HepG2 (cell line): ENCODE measurements around the gene ACSL1. TPM values are rescaled to one million over a fixed set of nuclear protein-coding genes. Genes with fewer than 3 reads are reported as not detected.

ENCODE experiments used
- ATAC-seq: fragments of 200-7000 bp; cut with Tn5 transposase; 3 replicates; pipeline ENCODE4 v1.9.1; 2020; ENCODE audit warnings: mild to moderate bottlenecking, moderate library complexity
- BruUV-seq: library from RNA; stranded (reverse); fragments of 400-500 nt; replicated peaks from 2 replicates; lab custom pipeline; 2021; lab: Mats Ljungman, UMichigan
- CTCF ChIA-PET: fragments of 300-600 bp; formaldehyde crosslinking; extraction: SDS; loops from one replicate; lab custom pipeline; 2021; ENCODE audit warnings: low total read pairs, inconsistent platforms, low intra/inter-chr PET ratio; lab: Yijun Ruan, JAX
- POLR2A ChIA-PET: fragments of 350-600 bp; sonication (Branson Sonifier 250); formaldehyde crosslinking; loops from one replicate; lab custom pipeline; 2020; ENCODE audit warnings: antibody characterized with exemption, inconsistent platforms; lab: Yijun Ruan, JAX
- DNase-seq: peaks from one replicate; pipeline ENCODE4 v3.0.0-alpha.2; 2015; ENCODE audit warnings: low spot score
- FAIRE-seq: peaks from 3 replicates; lab custom pipeline; 2011; peaks lifted over from hg19 to GRCh38; lab: Jason Lieb, UNC
- H2AFZ ChIP-seq: one replicate; pipeline ENCODE4 v1.6.1; 2011; ENCODE audit warnings: low read length, inconsistent platforms
- H3K27ac ChIP-seq: fragments of 300-600 bp; 3 replicates; pipeline ENCODE4 v1.8.0; 2011; ENCODE audit warnings: mixed run types, mild to moderate bottlenecking, mixed read lengths, low read length, inconsistent platforms; ENCODE audit not compliant: insufficient read depth; ENCODE audit errors: extremely low read length
- H3K27me3 ChIP-seq, 2 experiments: fragments of 200-600 bp in 1 of 2; 2 replicates in 1 of 2; 3 replicates in 1 of 2; pipeline versions ENCODE4 v1.6.0 to v1.8.0; 2011; ENCODE audit warnings: low read length in 2 of 2, mild to moderate bottlenecking in 2 of 2, moderate library complexity in 2 of 2, inconsistent platforms in 1 of 2; ENCODE audit not compliant: insufficient read depth in 2 of 2, control insufficient read depth in 1 of 2
- H3K36me3 ChIP-seq, 2 experiments: fragments of 200-600 bp in 1 of 2; replicated peaks in 1 of 2; 2 replicates in 1 of 2; 3 replicates in 1 of 2; pipeline versions ENCODE4 v1.5.1 to v1.8.0; 2011; ENCODE audit warnings: low read length in 2 of 2, inconsistent platforms in 1 of 2; ENCODE audit not compliant: insufficient read depth in 2 of 2, control insufficient read depth in 1 of 2
- H3K4me1 ChIP-seq: 2 replicates; pipeline ENCODE4 v1.5.1; 2012; ENCODE audit warnings: low read length, inconsistent platforms; ENCODE audit not compliant: insufficient read depth
- H3K4me2 ChIP-seq: 2 replicates; pipeline ENCODE4 v1.6.0; 2011; ENCODE audit warnings: low read depth, low read length, inconsistent platforms
- H3K4me3 ChIP-seq, 3 experiments: fragments of 200-600 bp in 1 of 3; sonication (generic), shearing (Covaris generic) in 1 of 3; replicated peaks in 1 of 3; 2 replicates each; pipeline ENCODE4 v1.5.1; 2011 to 2016; ENCODE audit warnings: low read length in 3 of 3, inconsistent platforms in 2 of 3, low read depth in 2 of 3, mild to moderate bottlenecking in 2 of 3, control low read depth in 1 of 3, mixed read lengths in 1 of 3; ENCODE audit not compliant: insufficient read depth in 1 of 3
- H3K79me2 ChIP-seq: one replicate; pipeline ENCODE4 v1.6.1; 2011; ENCODE audit warnings: low read length, inconsistent platforms; ENCODE audit not compliant: insufficient read depth
- H3K9ac ChIP-seq: 2 replicates; pipeline ENCODE4 v1.6.0; 2011; ENCODE audit warnings: mild to moderate bottlenecking, low read depth, low read length, inconsistent platforms; ENCODE audit not compliant: insufficient read depth
- H3K9me3 ChIP-seq: 2 replicates; pipeline ENCODE4 v1.5.1; 2012; ENCODE audit warnings: mild to moderate bottlenecking, low read length
- H4K20me1 ChIP-seq: 2 replicates; pipeline ENCODE4 v1.6.0; 2011; ENCODE audit warnings: inconsistent platforms, mild to moderate bottlenecking, low read length, moderate library complexity; ENCODE audit not compliant: insufficient read depth
- THAP9 ChIP-seq: sonication (generic); formaldehyde crosslinking; IDR thresholded peaks from 2 replicates; pipeline ENCODE4; 2020; ENCODE audit warnings: missing genetic modification reagents, mild to moderate bottlenecking, borderline replicate concordance
- ZBTB42 ChIP-seq: sonication (generic); formaldehyde crosslinking; IDR thresholded peaks from 2 replicates; pipeline ENCODE4 v1.5.0; 2020; ENCODE audit warnings: mild to moderate bottlenecking, missing genetic modification reagents
- ZNF446 ChIP-seq: sonication (generic); formaldehyde crosslinking; IDR thresholded peaks from 2 replicates; pipeline ENCODE4 v1.5.0; 2020; ENCODE audit warnings: mild to moderate bottlenecking, missing genetic modification reagents
- ZNF557 ChIP-seq: sonication (generic); formaldehyde crosslinking; IDR thresholded peaks from 2 replicates; pipeline ENCODE4 v1.4.0; 2020; ENCODE audit warnings: missing genetic modification reagents
- ZNF567 ChIP-seq: sonication (generic); formaldehyde crosslinking; IDR thresholded peaks from 2 replicates; pipeline ENCODE4 v1.8.1; 2023; ENCODE audit warnings: mild to moderate bottlenecking, missing genetic modification reagents, borderline replicate concordance
- WGBS: methylation state at CpG from one replicate; pipeline ENCODE4 v1.1.6; 2017; ENCODE audit warnings: low lambda C conversion rate; 5-methylcytosine and 5-hydroxymethylcytosine counted together
- in situ Hi-C: cut with HindIII; loops from 2 replicates; pipeline ENCODE4 v1.10.0; 2017; ENCODE audit warnings: low pct_unique_long_range_greater_than_20kb; ENCODE audit not compliant: extremely low pct_ligation_motif_present
- intact Hi-C: fragments of 100-400 bp; cut with micrococcal nuclease; formaldehyde crosslinking; loops from one replicate; pipeline ENCODE4 v1.10.0; 2022; ENCODE audit not compliant: unreplicated experiment
- polyA plus RNA-seq, 8 experiments: library from polyadenylated mRNA; depleted of rRNA in 3 of 8; stranded (reverse) in 7 of 8; unstranded in 1 of 8; fragments of >200 nt; fragmentation: Illumina TruSeq in 4 of 8; extraction: Trizol in 4 of 8; gene quantifications; 2 replicates each; pipeline versions ENCODE4 v1.2.1 to v1.2.3, GENCODE V29; 2011 to 2016; ENCODE audit warnings: low read depth in 4 of 8, missing spikeins in 1 of 8, mixed read lengths in 1 of 8; ENCODE audit not compliant: insufficient read depth in 1 of 8
- total RNA-seq, 5 experiments: library from RNA; depleted of rRNA; stranded (reverse); fragments of >200 nt; fragmentation: Illumina TruSeq; extraction: Trizol; gene quantifications; 2 replicates each; pipeline ENCODE4 v1.2.3, GENCODE V29; 2016; ENCODE audit warnings: low read depth in 1 of 5

ACSL1 gene
- total and polyA plus RNA-seq, 2 of the 13 experiments (the other 11 are each of a cell fraction or from before 2014, with no cell fraction given): 10.0 to 29.8 TPM

- TF ChIP-seq ZBTB42 (no peak), THAP9 (no peak)
Measured at GRCh38 chr4:184785813-184786212, 40.0 kb downstream of the ACSL1 start (continued).

- H3K4me2 ChIP-seq: no peak overlapping the region
- POLR2A ChIA-PET: no interaction called here
- no peak overlapping the region for H3K27ac ChIP-seq
- intact Hi-C loops: no loop called here
- in situ Hi-C loops: no loop called here
- TF ChIP-seq ZNF557: no peak
- no peak for TF ChIP-seq ZNF567
- no peak for TF ChIP-seq ZNF446
- H3K79me2 ChIP-seq: no peaks in the 10 kb centered on the region
- no peak for ATAC-seq
- H3K4me1 ChIP-seq: no peaks in the 10 kb centered on the region
- BruUV-seq: no TSS peak
- H3K9ac ChIP-seq: no peak overlapping the region
- no peaks in the 10 kb centered on the region for H4K20me1 ChIP-seq
- no peaks in the 10 kb centered on the region for H3K9me3 ChIP-seq
- H3K4me3 ChIP-seq: no peak overlapping the region
- no peak overlapping the region for H2AFZ ChIP-seq
- peaks cover 0 to 27% of the 10 kb centered on the region in 2 experiments; a peak in 4 of 5 replicates for H3K36me3 ChIP-seq
- 85% methylated on average over 8 of the region's 8 CpGs for WGBS
- no peak for FAIRE-seq
- CTCF ChIA-PET: no interaction called here
- no peaks in the 10 kb centered on the region for H3K27me3 ChIP-seq
- DNase-seq: no peak
Measured at GRCh38 chr4:184784628-184785257, 41.0 kb downstream of the ACSL1 start.
